Fibroblast of skin of scalp (primary cell): ENCODE measurements around the gene CCDC30.
"Not testable (repeated sequence)": the region's sequence is repeated elsewhere in the genome, so short reads cannot be mapped to it uniquely, and the experiment has no call there.

ENCODE experiments used
- DNase-seq: peaks from one replicate; pipeline ENCODE4 v3.0.0-alpha.2; 2013

Gene CCDC30

DNA sequence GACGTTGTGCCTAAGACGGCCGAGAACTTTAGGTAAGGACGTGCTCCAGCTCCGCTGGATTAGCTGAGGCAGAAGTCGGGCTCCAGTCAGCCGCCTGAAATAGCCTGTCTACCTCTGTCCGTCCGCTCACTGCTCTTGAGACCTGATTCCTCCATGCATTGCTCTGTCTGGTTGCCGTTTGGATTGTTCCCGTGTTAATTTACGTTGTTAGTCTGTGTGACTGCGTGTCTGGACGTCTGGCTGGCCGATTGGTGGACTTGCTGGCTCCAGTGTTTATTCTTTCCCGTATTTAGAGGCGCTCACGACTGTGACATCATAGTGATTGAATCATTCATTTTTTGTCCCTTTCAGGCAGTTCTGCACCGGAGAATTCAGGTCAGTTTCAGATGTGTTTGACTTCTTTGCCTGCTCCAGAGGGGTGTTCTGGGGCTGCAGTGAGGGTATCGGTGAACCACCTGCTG, 195.8 kb downstream of the CCDC30 start:
- no peak for DNase-seq

DNA sequence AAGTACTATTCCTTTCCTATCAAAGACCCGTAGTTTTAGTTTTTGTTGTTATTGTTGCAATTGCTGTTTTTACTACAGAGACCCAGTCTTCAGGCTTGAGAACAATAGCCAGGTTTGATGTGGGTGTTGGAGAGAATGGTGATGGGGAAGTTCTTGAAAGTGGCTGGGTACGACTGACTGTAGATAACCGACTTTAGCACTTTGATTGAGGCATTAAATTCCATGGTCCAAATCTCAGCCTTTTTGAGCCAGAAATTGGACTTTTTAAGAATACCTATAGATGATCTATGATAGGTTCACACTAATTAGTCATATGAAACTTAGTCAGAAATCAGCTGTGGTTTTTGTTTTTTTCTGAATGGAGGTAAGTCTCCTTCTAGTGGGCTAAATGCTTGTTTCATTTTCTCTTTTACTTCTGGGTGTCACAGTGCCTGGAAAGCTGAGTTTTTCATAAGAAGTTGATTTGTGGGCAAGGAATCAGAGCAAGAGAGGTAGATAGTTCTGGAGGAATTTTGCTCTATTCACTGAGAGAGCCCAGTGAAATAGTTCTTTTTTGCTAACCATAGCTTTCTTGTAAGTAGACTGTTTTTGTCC, 197.9 kb downstream of the CCDC30 start:
- no peak for DNase-seq

DNA sequence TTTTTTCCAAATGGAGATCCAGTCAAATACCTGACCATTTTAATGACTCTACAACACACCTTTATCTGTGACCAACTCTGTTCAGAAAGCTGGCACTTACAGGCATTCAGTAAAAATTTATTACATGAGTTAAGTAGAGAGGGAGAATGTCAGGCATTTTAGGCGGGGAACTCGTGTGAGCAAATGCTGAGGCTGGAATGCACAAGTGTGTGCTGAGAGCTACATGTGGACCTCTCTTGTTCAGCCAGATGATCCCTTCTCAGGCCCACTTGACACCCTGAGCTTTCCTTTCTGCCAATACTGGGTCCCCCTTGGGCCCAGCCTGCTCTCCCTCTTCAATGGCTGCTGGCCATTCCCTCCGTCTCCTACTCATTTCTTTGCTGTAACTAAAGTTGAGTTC, 206.8 kb downstream of the CCDC30 start:
- DNase-seq: no peak

DNA sequence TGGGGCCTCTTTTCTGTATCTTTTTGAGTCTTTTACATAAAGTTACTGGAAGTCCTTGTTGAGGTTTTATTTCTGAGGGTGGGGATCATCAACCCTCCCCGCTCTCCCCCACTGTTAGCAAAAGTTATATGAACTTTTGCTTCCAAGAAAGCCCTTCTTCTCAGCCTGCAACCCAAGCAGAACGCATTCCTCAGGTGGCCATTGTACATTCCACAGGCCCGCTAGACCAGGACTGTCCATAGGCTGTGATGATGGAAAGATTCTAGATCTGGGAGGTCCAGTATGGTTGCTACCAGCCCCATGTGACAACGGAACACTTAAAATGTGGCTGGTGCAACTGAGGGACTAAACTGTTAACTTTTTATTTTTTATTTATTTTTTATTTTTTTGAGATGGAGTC, 207.3 kb downstream of the CCDC30 start:
- no peak for DNase-seq

DNA sequence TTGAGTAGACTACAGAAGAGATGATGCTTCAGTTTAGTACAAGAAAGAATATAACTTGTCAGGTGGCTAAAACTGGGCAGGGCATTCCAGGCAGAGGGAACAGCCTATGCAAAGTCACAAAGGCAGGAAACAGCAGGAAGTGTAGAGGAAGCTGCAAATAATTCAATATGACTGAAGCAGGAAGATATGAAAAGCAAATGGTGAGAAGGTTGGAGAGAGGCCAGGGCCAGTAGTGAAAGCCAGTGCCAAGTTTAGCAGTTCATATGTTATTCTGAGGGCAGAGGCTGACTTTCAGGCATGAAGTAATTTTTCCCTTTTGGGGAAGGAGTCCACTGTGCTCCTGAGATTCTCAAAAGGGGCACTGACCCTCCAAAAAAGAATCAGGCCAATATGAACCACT, 211.1 kb downstream of the CCDC30 start:
- no peak for DNase-seq

DNA sequence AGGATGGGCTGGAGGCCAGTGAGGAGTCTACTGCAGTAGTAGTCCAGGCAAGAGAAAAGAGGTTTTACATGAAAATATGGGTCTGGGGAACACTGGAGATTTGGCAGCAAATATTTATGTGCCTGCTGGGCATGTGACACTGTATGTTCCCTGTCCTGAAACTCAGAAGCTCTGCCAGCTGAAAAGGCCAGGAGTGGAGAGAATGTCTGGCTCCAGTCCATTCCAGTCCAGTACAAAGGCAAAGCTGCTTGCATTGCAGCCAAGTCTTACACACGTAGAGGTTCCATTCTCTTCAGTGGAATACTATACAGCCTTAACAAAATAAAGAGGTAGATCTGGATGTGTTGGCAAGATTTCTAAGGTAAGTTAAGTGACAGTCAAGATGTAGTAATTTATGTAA, 211.6 kb downstream of the CCDC30 start:
- no peak for DNase-seq

DNA sequence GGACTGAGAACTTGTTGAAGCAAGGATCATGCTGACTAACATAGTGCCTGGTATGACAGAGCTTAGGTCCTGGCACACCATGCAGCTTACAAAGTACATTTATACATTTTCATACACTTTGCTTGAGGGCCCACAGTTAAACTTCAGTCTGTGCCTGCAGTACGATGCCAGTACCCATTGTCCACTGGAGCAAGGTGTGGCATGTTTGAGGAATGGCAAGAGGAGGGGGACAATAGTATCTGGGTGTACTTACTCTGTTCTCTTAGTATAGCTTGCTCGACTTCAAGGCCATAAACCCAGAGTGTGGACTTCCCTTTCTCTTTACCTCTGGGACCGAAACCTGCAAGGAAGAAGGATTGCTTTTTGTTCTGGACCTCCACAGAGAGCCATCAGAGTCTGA, 212.4 kb downstream of the CCDC30 start:
- no peak for DNase-seq

DNA sequence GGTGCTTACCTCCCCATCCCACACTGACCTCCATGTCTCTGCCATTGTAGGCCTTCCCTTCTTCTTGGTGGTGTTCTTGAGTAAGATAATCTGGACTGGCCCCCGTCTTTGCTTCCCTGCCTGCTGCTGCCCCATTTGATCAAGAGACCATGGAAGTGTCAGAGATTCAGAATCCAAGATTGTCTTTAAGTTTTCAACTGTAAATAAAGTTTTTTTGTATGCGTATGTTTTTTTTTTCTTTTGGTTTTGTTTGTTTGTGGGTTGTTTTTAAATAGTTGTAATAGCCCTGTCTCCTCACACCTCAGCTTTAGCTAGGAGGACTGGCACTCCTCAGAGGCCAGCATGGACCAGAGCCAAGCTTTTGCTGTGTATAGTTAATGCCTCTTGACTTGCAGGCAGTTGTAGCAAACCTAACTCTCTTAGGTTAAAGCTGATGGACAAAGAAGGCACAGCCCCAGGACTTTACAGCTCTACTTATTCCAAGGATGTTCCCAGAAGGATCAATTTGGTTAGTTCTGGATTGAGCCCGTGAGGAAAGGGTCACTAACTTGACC, 213.5 kb downstream of the CCDC30 start:
- DNase-seq: no peak

DNA sequence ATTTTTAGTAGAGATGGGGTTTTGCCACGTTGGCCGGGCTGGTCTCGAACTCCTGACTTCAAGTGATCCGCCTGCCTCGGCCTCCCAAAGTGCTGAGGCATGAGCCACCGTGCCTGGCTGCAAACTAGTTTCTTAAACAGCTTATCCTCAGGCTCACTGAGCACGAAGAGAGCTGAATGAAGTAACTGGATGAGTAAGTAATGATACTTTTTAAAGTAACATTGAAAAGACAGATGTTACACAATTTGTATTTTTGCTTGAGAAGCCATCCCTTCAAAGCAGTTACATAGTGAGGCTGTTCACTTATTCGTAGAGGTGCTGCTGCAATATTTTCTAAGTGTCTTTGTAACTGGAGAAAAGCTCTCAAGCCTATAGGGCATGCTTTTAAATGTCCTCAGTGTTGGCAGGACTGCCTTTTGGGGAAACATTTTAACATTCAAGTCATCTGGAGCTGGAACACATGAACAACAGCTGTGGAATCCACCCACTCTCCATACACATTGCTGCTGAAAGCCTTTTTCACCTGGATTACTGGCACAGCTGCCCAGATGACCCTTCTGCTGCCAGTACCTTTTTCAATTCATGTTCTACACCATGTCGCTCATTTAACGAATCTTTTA, 216.4 kb downstream of the CCDC30 start:
- DNase-seq: no peak

DNA sequence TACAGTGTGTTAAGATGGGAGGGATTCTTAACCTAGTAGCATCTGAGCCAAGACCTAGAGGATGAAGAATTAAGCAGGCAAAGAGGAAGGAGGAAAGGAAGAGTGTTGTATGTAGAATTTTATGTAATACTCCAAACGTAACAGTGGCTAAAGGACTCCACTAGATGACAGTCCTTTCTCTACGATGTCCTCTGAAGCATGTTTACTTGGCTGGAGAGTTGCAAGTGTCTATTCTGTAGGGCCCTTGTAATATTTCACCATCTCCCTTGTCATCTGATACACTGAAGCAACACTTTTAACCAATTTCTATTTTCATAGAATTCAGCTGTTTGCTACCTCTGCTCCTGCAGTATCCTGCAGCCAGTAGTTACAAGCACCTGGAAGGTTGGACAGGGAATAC, 217.0 kb downstream of the CCDC30 start:
- DNase-seq: no peak

DNA sequence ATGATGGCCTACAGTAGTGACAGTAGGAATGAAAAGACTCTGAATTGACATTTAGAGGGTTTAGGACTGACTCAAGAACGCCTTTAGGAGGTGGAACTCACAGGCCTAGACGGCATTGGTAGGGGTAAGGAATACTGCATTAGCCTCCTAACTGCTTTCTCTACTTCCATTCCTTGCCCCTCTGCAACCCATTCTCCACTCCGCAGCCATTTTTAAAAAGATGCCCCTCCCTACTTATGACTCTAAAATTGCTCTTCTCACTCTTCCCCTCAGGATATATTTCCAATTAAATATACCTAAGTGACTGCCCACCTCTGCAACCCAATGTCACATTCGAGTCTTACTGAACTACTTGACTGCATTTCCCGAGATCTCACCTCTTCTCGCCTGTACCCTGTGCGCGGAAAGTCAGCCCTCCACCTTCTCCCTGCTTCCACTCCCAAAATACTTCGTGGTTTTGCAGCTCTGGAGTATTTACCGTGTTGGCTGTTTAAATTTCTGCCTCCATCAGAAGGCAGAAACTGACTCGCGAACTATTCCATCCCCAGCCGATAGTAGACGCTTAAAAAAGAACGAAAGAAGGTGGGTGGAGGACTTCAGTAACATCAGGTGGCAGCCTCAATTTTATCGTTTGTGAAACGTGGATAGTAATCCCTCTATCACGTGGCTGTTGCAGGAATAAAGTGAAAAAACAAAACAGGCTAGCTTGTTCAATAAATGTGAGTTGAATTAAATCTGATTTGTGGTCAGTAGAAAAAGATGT, 218.0 kb downstream of the CCDC30 start:
- DNase-seq: peak; percentile 13

DNA sequence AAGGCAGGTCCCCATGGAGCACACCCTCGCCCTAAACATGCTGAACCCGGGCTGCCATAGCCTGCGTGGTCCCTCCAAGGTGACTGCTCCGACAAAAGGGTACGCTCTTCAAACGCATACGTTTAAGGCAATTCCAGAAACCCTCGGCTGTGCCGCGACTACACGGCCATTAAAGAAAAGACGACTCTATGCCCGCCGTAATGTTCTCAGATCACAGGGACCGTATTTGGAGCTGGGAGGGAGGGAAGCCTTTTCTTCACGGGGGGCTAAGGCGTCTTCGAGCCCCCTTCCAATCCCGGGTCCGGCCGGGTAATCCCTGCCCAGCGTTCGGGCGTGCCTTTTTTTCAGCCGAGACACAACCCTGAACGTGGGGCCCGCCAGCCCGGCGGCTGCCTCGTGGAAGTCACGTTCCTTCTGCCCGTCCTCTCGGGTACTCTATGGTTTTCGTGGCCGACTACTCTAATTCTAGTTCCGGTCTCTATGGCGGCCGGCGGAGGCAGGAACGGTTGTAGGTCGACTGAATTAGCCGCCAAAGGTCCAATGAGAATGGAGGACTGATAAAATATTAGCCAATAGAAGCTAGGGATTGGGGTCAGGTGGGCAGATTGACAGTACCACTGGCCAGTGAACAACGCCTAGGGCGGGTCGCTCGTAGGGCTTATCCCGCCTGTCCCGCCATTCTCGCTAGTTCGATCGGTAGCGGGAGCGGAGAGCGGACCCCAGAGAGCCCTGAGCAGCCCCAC, 218.8 kb downstream of the CCDC30 start, which contains the start of gene YBX1:
Gene YBX1 (plus strand): TSS at position 678 of the 743 bp plus-strand sequence. CDS start 148 bp downstream, outside the sequence.
- DNase-seq: peak; percentile 99

DNA sequence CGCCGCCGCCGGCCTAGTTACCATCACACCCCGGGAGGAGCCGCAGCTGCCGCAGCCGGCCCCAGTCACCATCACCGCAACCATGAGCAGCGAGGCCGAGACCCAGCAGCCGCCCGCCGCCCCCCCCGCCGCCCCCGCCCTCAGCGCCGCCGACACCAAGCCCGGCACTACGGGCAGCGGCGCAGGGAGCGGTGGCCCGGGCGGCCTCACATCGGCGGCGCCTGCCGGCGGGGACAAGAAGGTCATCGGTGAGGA, 219.3 kb downstream of the CCDC30 start:
- not testable (repeated sequence) for DNase-seq

DNA sequence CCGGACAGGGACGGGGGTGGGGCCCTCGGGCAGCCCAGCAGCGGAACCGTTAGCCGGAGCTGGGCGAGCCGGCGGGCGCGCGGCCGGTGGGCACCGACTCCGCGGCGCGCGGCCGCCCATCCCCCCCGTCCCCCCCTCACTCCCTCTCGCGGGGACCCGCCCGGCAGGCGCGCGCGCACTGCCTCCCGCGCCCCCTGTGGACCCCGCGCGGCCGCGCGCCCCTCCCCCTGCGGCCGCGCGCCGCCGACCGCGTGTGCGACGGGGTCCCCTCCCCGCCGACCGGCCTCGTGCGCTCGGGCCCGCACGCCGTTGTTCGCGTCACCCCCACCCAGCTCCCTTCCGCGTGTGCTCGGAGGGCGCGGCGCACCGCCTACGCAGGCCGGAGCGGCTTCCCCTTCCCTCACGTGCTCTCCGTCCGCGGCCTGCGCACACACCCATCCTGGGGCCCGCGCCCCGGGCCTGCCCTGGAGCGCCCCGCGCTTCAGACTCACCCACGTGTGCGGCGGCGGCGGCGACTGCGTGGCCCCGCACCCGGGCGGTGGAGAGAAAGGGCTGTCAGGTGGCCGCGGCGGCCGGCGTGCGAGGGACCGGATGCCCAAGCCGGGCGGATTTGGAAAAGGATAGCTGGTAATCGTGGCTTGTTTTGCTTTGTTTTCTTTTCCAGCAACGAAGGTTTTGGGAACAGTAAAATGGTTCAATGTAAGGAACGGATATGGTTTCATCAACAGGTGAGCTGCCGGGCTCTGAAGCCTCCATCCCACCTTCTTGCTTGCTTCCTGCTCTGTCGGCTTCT, 219.8 kb downstream of the CCDC30 start:
- DNase-seq: peak; percentile 61

DNA sequence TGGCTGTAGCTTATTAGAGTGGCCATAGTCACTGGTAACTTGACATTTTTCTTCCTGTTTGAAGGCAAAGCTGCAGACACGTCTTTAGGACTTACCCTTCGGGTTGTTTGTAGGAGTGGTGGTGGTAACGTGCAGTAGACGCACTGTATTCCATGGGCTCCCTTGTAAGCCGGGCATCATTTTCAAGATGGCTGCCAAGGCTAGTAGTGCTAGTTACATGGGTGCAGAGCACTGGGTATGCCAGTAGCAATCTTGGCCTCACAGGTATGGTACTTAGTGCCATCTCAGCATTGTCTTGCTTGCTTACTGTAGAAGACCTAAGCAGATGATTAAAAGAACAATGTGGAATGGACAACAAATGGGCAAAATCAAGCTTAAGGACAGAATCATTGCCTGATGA, 221.1 kb downstream of the CCDC30 start:
- no peak for DNase-seq

DNA sequence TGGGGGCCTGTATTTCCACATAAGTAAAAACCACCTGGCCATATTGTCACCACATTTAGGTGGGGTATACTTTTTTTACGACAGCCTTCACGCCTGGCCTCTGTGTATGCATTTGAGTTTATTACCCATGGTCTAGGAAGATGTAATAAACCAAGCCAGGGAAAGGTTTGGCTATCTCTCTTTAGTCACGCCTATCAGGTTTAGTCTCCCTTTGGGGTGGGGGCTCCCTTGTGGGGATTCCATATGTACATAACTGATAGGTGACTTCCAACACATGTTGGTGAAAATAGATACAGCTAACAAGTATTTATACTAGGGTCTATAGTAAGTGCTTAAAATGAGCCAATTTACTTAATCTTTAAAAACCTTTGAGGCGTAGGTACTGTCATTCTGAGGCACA, 223.3 kb downstream of the CCDC30 start:
- no peak for DNase-seq

DNA sequence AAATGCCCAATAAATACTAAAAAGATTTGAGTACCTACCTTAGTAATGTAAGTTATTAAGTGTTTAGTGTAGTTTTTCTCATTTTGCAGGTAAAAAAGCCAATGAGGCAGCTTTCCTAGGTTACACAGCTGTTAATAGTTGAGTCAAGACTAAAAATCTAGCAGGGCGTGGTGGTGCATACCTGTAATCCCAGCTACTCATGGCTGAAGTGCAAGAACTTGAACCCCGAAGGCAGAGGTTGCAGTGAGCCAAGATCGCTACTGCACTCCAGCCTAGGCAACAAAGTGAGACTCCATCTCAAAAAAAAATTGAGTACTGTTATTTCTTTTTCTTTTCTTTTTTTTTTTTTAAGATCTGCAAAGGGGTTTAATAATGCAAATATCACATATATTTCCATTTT, 226.8 kb downstream of the CCDC30 start:
- DNase-seq: no peak

DNA sequence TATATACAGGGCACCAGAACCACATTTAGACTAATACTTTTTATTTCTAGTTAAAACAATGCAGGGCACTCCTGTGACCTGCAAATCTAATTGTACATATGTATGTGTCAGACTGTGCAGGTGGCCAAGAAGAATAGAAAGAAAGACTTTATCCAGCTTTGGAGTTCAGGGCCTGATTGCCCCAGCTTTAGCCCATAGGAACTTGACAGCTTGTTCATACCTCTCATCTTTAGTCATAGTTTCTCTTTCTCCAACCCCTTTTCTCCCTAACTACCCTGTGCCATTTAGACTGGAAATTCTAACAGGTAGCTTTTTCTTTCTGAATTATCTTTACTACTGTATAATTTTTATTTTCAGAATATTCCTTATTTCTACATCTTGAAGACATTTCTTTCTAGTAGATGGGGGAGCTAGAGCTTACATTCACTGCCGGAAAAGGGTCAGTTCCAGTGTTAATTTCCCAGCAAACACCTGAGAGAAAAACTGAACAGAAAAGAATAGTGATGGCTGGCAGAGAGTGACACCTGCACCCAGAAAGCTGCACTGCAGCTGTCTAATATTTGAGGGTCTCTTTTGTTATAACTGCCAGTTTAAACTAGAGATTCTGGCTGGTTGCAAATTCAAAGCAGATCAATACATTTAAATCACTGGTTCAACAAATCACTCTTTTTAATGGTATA, 227.5 kb downstream of the CCDC30 start:
- DNase-seq: no peak

DNA sequence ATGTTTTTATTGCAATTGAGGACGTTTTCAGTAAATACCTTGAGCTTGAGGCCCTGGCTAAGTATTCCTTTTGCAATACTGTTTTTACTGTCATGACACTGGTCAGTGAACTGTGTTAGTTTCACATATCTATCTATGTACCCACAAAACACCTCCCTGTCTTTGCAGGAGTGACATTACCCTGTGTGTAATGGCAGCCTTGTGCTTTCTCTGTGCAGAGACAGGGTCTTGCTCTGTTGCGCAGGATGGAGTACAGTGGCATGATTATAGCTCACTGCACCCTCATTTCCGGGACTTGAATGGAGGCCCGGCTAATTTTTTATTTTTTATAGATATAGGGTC, 228.0 kb downstream of the CCDC30 start:
- no peak for DNase-seq

DNA sequence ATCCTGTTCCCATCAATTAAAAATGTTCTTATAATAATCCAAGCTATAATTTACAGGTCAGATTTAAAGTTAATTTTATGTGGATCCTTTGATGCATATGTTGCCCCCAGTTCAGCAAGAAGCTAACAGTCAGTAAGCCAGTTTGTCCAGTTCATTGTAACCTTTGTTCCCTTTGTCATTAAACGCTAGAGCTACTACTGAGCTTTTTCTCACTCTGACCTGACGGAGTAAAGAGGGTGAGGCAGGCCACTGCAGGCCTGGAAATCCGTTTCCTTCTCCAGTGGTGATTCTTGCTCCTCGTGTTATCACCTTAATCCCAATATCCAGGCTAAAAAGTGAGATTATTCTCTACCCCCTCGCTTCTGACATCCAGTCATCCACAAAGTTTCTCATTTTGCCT, 229.4 kb downstream of the CCDC30 start:
- DNase-seq: no peak

DNA sequence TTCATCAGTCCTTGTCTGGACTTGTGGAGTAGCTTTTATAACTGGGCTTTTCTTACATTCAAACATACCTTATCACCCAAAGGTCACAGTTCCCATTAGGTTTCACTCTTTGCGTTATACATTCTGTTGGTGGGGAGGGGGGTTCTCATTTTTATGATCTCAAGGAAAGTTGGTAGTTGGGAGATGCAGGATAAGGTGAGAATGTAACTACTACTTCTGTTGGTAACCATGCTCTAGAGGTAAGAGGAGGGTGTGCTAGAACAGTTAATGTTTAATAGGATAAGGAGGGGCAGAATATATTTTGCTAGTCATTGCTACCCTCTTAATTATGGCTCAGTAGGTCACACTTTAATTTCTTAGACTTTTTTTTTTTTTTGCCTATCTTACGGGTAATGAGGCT, 229.8 kb downstream of the CCDC30 start:
- no peak for DNase-seq
